Superior temporal gyrus (tissue), 1 donor: ENCODE measurements around the gene ENTHD1.
A peak's percentile ranks its signal among the peaks of the same experiment; 100 is the strongest.

Experiments
- DNase-seq: peaks from one replicate; pipeline ENCODE4 v3.0.0-alpha.2; 2016; ENCODE audit errors: extremely low spot score

Gene ENTHD1

GRCh38 chr22:39893526-39893925 is at the start of gene ENTHD1:
Gene ENTHD1 (minus strand): TSS chr22:39893760. CDS start chr22:39887748, 6,012 bp downstream.
- no peak for DNase-seq

GRCh38 chr22:39943337-39943736 is 49.8 kb upstream of the ENTHD1 start:
- DNase-seq, result no peak

DNA sequence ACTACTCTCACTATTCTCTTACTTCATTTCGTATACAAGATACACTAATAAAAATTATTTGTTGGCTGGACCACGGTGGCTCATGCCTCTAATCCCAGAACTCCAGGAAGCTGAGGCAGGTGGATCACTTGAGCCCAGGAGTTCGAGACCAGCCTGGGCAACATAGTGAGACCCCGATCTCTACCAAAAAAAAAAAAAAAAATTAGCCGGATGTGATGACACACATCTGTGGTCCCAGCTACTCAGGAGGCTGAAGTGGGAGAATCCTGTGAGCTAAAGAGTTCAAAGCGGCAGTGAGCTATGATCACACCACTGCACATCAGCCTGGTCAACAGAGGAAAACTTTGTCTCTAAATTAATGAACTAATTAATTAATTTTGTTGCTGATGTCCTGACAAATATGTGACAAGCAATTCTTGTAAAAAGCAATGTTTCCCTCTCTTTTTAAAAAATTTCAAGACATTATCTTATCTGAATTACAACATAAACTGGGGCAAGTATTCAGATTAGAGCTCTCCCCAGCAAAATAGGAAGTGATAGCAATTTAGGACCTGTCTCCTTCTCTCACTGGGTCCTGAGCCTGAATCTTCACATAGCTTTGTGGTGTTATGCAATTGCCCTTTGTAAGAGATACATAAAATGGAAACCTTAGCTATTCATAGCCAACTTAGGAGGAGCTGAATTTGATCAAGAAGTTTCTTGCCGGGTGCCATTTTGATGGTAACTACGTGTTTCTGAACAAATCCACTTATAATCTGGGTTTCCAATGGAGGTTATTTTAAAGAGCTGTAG is 49.1 kb upstream of the ENTHD1 start:
- no peak for DNase-seq

DNA sequence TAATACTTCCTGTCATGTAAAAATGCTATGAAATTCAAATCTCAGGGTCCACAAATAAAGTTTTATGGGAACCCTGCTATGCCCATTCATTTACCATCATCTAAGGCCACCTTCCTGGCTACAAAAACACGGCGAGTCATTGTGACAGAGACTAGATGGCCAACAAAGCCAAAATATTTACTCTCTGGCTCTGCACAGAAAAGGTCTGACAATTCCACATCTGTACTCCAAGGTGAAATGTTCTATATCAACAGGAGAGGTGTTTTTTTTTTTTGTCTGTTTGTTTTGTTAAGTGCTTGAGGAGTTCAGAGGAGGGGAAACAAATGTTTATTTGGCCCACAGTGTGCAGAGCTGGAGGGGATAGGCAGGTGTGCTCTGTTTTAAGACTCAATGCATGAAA is 48.0 kb upstream of the ENTHD1 start:
- no peak for DNase-seq

GRCh38 chr22:39940757-39941305 is 47.3 kb upstream of the ENTHD1 start:
- no peak for DNase-seq

- no peak for DNase-seq
Observed at GRCh38 chr22:39939830-39940229, 46.3 kb upstream of the ENTHD1 start.

GRCh38 chr22:39938509-39939111 is 45.0 kb upstream of the ENTHD1 start:
- no peak for DNase-seq

- DNase-seq, result no peak
Observed at GRCh38 chr22:39937906-39938305, 44.3 kb upstream of the ENTHD1 start.

DNA sequence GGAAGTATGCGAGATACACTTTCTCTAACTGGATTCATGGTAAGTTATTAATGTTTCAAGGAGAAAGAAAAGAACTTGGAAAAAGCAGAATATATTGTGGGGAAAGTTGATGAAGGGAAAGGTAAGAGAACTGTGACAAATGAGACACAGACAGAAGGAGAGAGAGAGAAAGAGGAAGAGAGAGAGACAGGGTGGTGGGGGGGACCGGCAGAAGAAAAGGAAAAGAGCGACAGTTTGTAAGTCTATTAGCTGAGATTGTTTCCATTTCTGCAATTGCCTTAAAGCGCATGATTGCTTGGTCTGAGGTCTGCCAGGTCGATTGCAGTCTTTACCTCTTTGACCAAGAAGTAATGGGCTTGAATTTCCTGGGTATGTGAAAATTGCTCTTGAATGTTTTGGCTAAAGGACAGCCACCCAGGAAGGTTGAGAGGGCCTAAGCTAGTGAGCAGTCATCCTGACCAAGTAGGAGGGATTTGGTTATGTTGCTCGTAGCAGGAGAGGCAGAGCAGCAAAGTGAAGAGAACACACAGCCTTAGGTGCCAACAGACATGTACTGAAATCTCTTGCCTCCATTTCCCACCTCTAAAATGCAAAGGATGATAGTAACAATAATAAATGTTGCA is 43.1 kb upstream of the ENTHD1 start:
- DNase-seq, result no peak

DNA sequence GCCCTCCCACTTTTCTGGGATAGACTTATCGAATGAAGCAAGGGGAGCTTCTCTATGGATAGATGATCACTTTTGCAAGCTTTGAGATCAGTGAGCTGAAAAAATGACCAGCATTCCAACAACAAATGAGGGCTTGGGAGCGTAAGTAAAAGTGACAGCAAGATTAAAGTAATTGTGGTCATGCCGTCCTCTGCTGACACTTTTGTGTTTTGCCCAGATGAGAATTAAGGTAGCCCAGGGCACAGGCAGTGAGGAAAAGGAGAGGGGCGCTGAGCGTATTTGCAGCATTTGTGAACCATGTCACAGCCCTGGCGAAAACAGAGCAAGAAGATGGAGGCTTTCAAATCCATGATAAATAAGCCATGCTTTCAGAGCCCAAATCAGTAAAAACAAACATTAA is 42.1 kb upstream of the ENTHD1 start:
- no peak for DNase-seq

GRCh38 chr22:39935116-39935515 is 41.6 kb upstream of the ENTHD1 start:
- peak; percentile 66 for DNase-seq

GRCh38 chr22:39933741-39934140 is 40.2 kb upstream of the ENTHD1 start:
- no peak for DNase-seq

GRCh38 chr22:39932918-39933649 is 39.5 kb upstream of the ENTHD1 start:
- DNase-seq, result no peak

GRCh38 chr22:39932166-39932565 is 38.6 kb upstream of the ENTHD1 start:
- DNase-seq, result no peak

DNA sequence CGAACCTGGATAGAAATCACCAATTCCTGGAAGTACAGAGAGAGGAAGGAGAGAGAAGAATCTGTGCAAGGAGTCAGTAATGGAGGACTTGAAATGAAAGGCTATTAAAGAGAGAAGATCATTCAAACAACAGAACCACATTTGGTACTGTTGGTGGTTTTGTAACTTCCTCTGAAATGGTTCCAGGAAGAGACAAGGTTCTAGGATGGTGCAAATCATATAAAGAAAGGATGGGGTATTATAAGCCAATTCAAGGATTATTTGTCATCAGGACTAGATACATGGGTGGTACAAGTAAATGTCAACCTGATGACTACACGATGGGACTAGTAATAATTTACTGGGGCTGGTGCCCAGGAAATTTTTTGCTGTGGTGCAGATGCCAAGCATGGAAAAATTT is 37.7 kb upstream of the ENTHD1 start:
- DNase-seq, result no peak

GRCh38 chr22:39928536-39929520 is 35.3 kb upstream of the ENTHD1 start:
- no peak for DNase-seq

DNA sequence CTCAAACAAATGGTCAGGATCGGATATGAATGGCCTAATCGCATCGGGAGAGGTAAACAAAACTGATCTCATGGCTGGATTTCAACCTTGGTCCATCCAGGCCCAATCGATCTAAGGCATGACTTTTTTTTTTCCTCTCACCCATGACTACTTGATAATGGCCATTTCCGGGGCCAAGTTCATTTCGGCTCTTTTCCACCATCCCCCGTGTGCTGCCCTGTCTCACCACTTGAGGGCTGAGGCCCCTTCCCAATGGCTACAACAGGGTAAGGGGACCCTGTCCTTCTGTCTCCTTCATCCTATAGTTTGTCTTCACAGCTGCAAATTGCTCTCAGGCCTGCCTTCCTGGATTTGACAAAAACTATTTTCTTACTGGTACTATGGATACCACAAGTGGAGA is 34.0 kb upstream of the ENTHD1 start:
- DNase-seq, result no peak

DNA sequence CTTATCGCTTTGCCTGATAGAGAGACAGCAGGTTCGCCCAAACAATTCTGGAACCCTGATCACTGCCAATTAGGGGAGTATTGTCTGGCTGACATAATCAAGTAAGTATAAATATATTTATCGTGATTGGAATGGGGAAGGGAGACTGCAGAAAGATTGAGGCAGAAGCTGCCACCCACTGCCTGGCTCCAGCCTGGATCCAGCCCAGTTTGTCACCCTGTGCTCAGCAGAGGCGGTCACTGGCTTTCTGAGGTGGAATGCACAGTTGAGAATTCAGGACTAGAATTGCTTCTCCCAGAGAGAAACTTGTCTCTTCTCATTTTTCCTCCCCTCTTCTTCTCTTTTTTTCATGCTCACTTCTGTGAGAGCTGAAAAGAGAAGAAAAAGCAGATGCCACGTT is 33.2 kb upstream of the ENTHD1 start:
- DNase-seq, result no peak

- peak; percentile 34 for DNase-seq
Observed at GRCh38 chr22:39925909-39926679, 32.5 kb upstream of the ENTHD1 start.

DNA sequence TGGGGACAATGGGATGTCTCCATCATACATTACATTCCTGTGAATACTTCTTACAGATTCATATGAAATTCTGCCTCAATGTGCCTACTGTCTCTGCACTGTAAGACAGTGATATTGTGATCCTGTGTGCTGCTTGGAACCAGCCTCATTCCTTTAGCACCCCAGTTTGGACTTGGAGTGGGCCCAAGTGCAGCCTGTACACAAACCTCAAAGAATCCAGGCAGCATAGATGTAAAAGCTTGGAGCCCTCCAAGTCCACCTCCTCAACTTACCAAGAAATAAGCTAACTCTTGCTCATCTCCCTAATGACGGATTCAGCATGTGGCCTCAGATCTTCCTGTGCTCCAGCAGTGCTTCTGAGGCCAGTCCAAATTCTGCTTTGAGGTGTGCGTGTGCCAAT is 31.7 kb upstream of the ENTHD1 start:
- peak; percentile 43 for DNase-seq
